Endothelial cell of umbilical vein (primary cell): ENCODE results near the gene MYADML2.

Experiments
- CTCF ChIP-seq, 2 donors: IDR thresholded peaks; 1 replicate in 1 of 2; 2 replicates in 1 of 2; pipeline ENCODE4 v1.5.1; 2011; ENCODE audit warnings: low read length in 2 of 2, mild to moderate bottlenecking in 2 of 2, moderate library complexity in 2 of 2, control low read depth in 1 of 2, inconsistent platforms in 1 of 2, low read depth in 1 of 2; ENCODE audit not compliant: insufficient read depth in 1 of 2; ENCODE audit errors: extremely low read depth in 1 of 2
- POLR2A ChIP-seq: IDR thresholded peaks from 2 replicates; pipeline ENCODE4 v1.6.1; 2012; ENCODE audit warnings: low read depth, mild to moderate bottlenecking, control low read depth, low read length

GRCh38 chr17:81912441-81913309 lies 34.4 kb downstream of the MYADML2 start:
- TF ChIP-seq CTCF (IDR thresholded peaks at IDR 0.05; ENCODE audit: extremely low read depth in 1 of 2, insufficient read depth in 1 of 2, low read depth in 1 of 2, low read length in 2 of 2), result no peak
- no peak for TF ChIP-seq POLR2A
